ENCODE data around the gene PTOV1. TPM values are rescaled to one million over a fixed set of nuclear protein-coding genes. Genes with fewer than 3 reads are reported as not detected.
A peak's percentile ranks its signal among the peaks of the same experiment; 100 is the strongest.

PTOV1 gene
- total RNA-seq, 4 donors from 2014 or later = 46.2 to 156 (median 82.0) TPM

DNA sequence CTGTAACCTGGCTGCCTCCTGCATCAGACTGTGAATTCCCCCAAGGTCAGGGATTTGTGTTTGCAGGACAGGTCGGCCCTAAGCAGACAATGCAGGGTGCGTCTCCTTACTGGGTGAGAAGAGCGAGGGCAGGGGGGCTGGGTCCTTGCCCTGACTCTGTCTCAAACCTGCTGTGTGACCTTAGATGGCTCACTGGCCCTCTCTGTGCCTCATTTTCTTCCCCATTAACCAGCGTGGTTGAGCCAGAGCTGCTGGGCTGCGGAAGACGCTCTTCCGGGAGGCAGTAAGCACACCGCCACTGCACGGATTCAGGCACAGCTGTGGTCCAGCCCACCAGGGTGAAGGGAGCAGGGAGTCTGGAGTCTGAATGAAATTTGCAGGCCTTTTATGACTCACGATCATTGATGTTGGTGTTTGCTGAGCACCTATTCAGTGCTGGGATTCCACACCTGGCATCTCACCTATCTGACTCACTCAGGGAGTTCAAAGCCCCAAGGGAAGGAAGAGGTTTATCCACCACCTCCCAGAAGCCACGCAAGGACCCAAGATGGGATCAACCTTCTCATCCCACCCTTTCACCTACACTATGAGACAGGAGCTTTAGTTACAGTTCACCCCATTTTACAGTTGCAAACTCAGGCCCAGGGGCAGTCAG lies 23.7 kb downstream of the PTOV1 start:
- Histone ChIP-seq H3K36me3 (no peaks in the 10 kb centered on the region), H3K9me3 (no peaks in the 10 kb centered on the region), H3K4me3 (no peak overlapping the region), H3K27me3 (no peaks in the 10 kb centered on the region), H3K27ac (peak overlapping the region in 1 of 2 donors; percentile 100), H3K4me1 (peaks cover 0 to 13% of the 10 kb centered on the region in 2 donors)
- DNase-seq = no peak
- intact Hi-C loops (cut with DNase I; ENCODE audit: low total_unique reads) = no loop called here
- TF ChIP-seq, protein P1, sequence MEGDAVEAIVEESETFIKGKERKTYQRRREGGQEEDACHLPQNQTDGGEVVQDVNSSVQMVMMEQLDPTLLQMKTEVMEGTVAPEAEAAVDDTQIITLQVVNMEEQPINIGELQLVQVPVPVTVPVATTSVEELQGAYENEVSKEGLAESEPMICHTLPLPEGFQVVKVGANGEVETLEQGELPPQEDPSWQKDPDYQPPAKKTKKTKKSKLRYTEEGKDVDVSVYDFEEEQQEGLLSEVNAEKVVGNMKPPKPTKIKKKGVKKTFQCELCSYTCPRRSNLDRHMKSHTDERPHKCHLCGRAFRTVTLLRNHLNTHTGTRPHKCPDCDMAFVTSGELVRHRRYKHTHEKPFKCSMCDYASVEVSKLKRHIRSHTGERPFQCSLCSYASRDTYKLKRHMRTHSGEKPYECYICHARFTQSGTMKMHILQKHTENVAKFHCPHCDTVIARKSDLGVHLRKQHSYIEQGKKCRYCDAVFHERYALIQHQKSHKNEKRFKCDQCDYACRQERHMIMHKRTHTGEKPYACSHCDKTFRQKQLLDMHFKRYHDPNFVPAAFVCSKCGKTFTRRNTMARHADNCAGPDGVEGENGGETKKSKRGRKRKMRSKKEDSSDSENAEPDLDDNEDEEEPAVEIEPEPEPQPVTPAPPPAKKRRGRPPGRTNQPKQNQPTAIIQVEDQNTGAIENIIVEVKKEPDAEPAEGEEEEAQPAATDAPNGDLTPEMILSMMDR (IDR thresholded peaks at IDR 0.05) = no peak
- no peak for TF ChIP-seq POLR2A (IDR thresholded peaks at IDR 0.05)

DNA sequence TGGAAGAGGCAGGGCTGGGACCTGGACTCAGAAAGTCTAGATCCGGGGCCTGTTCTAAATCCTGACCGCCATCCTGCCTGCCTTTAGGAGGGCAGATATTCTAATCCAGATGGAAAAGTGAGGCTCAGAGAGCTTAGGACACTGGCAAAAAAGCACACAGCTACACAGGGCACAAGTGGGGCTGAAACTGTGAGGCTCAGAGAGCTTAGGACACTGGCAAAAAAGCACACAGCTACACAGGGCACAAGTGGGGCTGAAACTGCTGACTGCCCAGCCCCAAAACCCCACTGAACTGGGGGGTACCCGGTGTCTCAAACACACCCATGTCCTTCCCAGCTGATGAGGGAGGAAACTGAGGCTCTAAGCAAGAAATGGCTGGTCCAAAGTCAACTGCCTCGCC lies 24.2 kb downstream of the PTOV1 start:
- Histone ChIP-seq H3K27me3 (no peaks in the 10 kb centered on the region), H3K9me3 (no peaks in the 10 kb centered on the region), H3K27ac (peak overlapping the region; percentile 96 to 100), H3K4me1 (peaks cover 0 to 10% of the 10 kb centered on the region in 2 donors), H3K36me3 (no peaks in the 10 kb centered on the region), H3K4me3 (peak overlapping the region in 1 of 2 donors; percentile 63)
- DNase-seq = no peak
- TF ChIP-seq POLR2A (IDR thresholded peaks at IDR 0.05) = no peak
- intact Hi-C loops (cut with DNase I; ENCODE audit: low total_unique reads) = no loop called here

DNA sequence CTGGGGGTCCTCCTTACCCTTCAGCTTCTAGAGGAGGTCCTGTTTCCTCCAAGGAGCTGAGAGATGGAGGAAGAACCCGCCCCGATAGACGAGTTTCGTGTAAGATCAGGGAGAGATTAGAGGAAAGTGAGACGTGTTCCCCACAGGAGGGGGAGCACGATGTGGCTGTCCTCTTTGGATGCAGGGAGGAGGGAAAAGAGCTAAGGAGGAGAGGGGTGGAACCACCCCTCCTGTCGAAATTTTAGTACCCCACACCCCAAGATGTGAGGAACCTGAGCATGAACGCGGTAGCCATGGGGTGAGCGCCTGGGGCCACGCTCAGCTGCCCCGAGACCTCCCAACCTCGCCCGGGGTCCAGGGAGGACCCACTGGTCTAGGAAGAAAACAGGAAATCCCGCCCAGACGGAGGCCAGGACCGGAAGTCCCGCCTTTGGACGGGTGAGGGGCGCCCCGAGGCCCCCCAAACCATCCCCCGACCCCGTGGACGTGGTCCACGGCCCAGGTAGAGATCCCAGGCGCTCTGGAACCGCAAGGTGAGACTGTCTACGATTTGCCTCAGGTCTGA lies 25.0 kb downstream of the PTOV1 start:
- no peak for TF ChIP-seq POLR2A (IDR thresholded peaks at IDR 0.05)
- TF ChIP-seq, protein P1 (IDR thresholded peaks at IDR 0.05) = no peak
- peaks cover 0 to 7% of the 10 kb centered on the region in 2 donors for H3K4me1 ChIP-seq
- peak overlapping the region; percentile 63 to 100 for H3K4me3 ChIP-seq
- intact Hi-C loops (cut with DNase I; ENCODE audit: low total_unique reads) = no loop called here
- peak overlapping the region; percentile 96 to 100 for H3K27ac ChIP-seq
- DNase-seq = peak; percentile 70 to 78
- H3K36me3 ChIP-seq = no peaks in the 10 kb centered on the region
- H3K27me3 ChIP-seq = no peaks in the 10 kb centered on the region
- H3K9me3 ChIP-seq = no peaks in the 10 kb centered on the region

DNA sequence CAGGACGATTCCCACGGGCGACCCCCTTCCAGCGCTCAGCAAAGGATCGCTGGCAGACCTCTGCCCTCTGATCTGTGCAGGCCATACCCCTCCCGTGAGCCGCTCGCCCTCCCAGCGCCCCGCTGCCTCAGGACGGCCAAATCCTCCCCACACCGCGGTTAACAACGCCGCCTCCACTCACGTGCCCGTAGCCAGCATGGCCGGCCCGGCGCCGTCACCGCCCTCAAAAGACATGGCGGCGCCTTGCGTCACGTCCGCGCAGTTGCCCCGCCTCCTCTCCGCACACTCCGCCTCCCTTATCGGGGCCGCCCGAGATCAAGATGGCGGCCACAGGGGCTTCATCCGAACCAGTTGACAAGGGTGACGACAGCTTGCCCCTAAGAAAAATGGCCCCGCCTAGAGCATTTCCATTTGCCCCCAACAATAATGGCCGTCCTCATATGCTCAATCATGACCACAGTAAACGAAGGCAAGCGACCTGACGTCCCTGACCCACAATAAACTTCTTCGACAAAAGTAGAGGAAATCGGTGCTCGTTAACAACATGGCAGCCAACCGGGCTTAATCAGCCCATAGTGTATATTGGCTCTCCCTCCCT lies 25.6 kb downstream of the PTOV1 start:
- Histone ChIP-seq H3K27me3 (no peaks in the 10 kb centered on the region), H3K4me3 (peak overlapping the region; percentile 65 to 100), H3K36me3 (no peaks in the 10 kb centered on the region), H3K9me3 (no peaks in the 10 kb centered on the region), H3K4me1 (peaks cover 0 to 7% of the 10 kb centered on the region in 2 donors), H3K27ac (peak overlapping the region; percentile 96 to 100)
- TF ChIP-seq, protein P1 (IDR thresholded peaks at IDR 0.05) = no peak
- TF ChIP-seq POLR2A (IDR thresholded peaks at IDR 0.05) = peak; percentile 43 to 61
- intact Hi-C loops (cut with DNase I; ENCODE audit: low total_unique reads) = no loop called here
- DNase-seq = peak; percentile 98 to 99

DNA sequence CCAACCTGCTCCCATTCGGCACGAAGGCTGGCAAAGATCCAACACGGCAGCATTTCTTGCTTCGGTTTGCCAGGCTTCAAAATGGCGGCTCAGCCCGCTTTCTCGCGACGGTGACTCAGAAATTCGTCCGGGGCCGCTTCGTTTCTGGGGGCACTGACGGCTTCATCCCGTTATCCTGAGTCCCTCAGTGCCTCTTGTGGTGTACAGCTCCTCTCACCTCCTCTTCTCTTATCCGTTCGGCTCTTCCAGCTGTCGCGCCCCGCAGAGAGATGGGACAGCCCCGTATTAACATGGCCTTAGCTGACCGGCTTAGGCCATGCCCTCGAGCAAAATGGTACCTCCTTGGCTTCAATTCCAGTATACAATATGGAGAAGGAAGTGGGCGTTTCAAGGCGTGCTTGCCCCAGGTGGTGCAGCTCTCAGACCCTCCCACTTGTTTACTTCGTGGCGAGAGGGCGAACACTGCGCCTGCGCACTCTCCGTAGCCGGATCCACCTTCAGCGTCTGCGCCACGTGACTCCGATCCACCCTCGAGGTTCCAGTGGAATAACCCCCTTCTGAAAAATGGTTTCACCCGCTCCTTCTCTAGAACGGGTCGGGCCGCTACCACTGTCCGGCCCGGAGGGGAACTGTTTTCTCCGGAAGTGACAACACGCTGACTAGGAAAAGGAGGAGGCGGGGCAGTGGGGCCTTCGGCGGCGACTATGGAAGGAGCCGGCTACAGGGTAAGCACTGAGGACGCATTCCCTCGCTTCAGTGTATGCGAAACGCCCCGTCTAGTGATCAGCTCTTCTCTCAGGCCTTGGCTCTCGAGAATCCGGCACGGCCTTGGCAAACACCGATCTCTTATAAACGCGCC lies 26.3 kb downstream of the PTOV1 start, which contains the start of the genes AKT1S1 and TBC1D17:
Gene AKT1S1 (minus strand): TSS at position 336 of the 859 bp plus-strand sequence. CDS start 4,060 bp downstream, outside the sequence.
Gene TBC1D17 (plus strand): TSS at position 683 of the 859 bp plus-strand sequence. CDS start 22 bp downstream, at position 705.
- peak within 1 kb of the TSS; percentile 65 to 100 for H3K4me3 ChIP-seq
- peak within 1 kb of the TSS; percentile 96 to 100 for H3K27ac ChIP-seq
- H3K36me3 ChIP-seq = no peaks in the 10 kb centered on the region
- H3K27me3 ChIP-seq = no peaks in the 10 kb centered on the region
- H3K4me1 ChIP-seq = peaks cover 0 to 7% of the 10 kb centered on the region in 2 donors
- H3K9me3 ChIP-seq = no peaks in the 10 kb centered on the region
- intact Hi-C loops (cut with DNase I; ENCODE audit: low total_unique reads) = no loop called here
- peak; percentile 99 to 100 for DNase-seq
- TF ChIP-seq, protein P1 (IDR thresholded peaks at IDR 0.05) = peak in 2 of 4 experiments; percentile 5 to 16
- TF ChIP-seq POLR2A (IDR thresholded peaks at IDR 0.05) = peak; percentile 90 to 92
